ENCODE data around the gene VPS18.

GRCh38 chr15:40917585-40917984 is 23.3 kb downstream of the VPS18 start:
- no peak for TF ChIP-seq CTCF (conservative IDR thresholded peaks at IDR 0.05 in 1 of 2, IDR thresholded peaks at IDR 0.05 in 1 of 2; ENCODE audit: extremely low read depth in 1 of 2, insufficient read depth in 1 of 2, low read depth in 1 of 2, low read length in 2 of 2)
- no peak for TF ChIP-seq EZH2 (IDR thresholded peaks at IDR 0.05; ENCODE audit: borderline replicate concordance, low read length)

All from mammary epithelial cell (primary cell).